ENCODE measurements around the gene EIF1AX.
A peak's percentile ranks its signal among the peaks of the same experiment; 100 is the strongest.
"Not testable (repeated sequence)": the region's sequence is repeated elsewhere in the genome, so short reads cannot be mapped to it uniquely, and the experiment has no call there.

The EIF1AX gene, protein sequence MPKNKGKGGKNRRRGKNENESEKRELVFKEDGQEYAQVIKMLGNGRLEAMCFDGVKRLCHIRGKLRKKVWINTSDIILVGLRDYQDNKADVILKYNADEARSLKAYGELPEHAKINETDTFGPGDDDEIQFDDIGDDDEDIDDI

DNA sequence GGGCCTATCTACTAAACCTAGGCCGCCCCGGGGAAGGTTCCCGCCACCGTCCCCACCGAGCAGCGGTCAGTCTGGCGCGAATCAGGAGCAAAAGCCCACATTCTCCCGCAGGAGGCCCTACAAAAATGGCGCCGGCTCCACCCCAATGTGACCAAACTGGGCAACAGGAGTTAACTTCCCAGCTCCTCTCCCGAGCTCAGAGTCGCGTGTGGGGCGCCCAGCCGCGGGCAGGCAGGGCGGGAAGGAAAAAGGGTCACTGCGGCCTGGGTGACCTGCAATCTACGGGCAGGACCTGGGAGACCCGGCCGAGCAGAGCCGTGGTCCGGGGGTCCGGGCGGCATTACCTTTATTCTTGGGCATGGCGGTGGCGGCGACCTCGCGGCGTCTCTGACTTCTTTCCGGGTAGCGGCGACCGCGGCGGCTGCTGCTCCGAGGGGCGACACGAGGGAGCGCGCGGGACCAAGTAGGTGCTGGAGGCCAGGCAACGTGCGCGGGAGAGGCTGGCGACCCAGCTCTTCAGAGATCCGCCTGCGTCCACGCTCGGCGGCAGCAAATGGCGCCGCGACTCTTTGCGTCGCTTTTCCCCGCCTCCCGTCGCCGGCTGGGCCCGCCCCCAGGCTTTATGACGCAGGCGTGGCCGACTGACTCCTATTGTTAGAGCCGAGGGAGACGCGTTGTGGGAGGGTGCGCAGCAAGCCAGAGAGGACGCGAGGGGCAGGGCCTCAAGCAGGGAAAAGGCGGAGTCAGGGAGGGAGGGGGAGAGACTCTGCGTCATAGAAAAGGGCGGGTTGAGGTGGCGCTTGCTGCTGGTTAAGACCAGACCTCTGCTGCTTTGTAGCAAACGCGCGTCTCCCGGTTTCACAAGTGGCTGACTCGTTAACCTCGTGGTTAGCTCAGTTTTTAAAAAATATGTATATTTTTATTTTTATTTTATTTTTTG is at the start of gene EIF1AX:
TSS of gene EIF1AX (minus strand) at position 558 of the 940 bp plus-strand sequence. CDS start at position 360, 198 bp downstream.
- DNase-seq: peak; percentile 95

DNA sequence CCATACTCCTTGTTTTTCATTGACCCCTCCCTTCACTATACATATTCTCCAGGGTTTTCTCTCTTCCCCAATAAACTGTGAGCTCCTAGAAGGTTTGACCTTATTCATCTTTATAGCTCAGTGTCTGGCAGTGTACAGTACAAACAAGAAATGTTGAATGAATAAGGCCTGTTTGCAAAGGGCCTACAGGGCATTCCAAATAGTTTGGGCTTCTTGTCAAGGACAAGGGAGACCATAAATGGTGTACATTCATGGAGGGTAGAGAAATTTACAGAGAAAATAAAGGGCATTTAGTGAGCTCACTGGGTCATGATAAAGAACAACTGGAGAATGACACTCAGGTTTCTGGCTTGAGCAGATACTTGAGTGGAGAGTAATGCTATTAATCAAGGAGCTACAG is 47.5 kb upstream of the EIF1AX start:
- DNase-seq: no peak

DNA sequence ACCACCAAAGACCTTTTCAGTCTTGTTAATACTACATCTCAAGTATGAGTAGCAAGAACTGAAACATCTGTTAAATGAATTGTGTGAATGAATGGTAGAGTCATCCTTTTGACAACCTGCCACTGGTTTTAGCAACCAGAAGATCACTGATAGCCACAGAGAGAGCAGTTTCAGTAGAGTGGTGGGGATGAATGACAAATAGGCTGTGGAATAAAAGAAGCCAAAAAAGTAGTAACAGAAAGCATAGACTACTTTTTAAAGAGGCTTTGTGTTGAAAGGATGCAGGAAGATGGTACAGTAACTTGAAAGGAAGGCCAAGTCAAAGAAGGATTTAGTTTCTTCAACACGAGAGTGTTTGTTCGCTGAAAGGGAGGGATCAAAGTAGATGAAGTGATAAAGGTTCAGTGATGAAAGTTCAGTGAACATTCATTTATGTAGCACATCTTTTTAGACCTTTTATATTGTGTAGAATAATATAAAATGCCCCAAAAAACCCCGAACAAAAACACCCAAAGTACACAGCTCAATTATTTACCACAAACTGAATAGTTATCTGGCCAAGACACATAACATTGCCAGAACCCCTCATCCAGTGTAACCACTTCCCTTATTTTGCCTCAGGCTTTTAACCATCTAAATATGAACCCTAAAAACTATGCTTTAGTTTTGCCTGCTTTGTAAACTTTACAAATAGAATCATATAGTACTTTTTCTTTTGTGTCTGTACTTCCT is 40.1 kb upstream of the EIF1AX start:
- no peak for DNase-seq

DNA sequence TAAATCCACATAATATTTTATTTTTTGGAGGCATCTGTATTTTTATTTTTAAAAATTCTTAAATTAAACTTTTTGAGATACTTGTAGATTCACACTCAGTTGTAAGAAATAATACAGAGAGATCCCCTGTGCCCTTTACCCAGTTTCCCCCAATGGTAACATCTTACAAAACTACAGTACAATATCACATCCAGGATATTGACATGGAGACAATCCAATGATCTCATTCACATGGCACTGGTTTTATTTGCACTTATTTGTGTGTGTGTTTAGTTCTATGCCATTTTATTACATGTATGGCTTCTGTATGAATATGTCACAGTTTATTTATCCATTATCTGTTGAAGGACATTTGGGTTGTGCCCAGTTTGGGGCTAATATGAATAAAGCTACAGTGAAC is 35.5 kb upstream of the EIF1AX start:
- no peak for DNase-seq

DNA sequence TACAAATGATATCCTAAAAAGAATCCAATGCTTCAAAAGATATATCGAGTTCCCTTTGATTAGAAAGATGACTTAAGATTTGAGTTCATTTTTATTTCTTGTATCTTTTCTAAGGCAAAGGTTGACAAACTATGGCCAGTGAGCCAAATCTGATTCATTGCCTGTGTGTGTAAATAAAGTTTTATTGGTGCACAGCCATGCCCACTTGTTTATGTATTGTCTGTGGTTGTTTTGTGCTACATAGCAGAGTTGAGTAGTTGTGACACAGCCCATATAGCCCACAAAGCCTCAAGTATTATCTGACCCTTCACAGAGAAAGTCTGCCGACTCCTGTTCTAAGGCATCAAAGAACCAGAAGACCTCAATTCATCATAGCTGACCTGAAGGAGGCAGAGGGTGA is 32.2 kb upstream of the EIF1AX start:
- DNase-seq: no peak

DNA sequence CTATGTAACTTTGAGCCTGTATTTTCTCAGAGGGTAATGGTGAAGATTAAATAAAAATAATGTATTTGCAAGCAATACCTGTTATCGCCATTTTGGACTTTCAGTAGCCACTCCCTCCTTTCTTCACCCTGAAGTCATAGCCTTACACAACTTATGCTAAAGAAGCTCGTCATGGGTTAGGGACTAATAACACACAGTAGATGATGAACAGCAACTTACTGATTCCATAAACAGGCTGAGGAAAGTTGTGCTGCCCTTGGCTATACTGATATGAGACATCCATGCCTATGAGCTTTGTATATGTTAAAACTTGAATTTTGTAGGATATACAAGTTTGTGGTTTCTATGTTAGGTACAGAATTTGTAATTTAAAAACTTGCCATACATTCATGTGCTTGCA is 31.7 kb upstream of the EIF1AX start:
- no peak for DNase-seq

DNA sequence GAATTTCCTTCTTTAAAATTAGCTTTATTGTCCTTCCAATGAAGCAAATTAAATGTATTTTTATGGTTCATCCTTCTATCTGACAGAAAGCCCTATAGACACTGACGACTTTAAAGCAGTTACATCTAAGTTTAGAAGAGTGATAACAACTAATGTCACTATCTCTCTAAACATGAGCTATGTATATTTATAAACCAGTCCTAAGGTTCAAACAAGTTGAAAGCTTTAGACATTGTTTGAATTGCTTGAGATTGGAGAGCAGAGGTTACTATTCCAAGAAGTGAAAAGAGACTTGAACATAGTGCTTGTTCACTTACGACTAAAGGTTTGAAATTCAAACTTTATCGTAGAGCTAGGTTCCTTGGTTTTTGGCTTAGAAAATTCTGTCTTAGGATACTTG is 30.2 kb upstream of the EIF1AX start:
- DNase-seq: no peak

DNA sequence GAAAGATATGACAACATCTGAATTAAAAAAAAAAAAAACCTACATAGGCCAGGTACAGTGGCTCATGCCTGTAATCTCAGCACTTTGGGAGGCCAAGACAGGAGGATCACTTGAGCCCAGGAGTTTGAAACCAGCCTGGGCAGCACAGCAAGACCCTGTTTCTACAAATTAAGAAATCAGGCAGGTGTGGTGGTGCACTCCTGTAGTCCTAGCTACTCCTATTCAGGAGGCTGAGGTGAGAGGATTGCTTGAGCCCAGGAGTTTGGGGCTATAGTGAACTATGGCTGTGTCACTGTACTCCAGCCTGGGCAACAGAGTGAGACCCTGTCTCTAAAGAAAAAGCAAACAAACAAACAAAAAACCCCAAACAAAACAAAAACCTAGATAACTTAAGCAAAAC is 20.9 kb upstream of the EIF1AX start:
- not testable (repeated sequence) for DNase-seq

DNA sequence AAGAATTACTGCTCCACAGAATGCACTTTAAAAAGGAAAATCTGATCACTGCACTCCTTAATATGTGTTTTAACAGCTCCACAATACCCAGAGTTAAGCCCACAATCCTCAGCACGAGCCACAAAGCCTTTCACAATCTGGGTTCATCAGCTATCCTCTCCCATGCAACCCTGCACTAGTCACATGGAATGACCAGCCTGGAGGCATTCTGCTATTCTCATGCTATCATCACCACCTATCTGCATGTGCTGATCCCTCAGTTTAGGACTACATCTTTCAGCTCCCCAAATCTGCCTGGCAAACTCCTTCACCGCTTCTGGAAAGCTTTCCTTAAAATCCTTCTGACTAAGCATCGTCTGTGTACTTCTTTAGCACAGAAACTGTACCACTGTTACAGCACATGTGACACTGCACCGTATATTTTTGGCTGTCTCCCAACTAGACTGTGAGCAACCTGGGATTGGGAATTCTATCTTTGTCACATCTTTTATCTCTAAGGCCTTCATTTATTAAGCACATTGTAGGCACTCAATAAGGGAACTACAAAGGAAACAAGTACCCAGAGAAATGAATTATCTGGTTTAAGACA is 18.3 kb upstream of the EIF1AX start:
- no peak for DNase-seq

DNA sequence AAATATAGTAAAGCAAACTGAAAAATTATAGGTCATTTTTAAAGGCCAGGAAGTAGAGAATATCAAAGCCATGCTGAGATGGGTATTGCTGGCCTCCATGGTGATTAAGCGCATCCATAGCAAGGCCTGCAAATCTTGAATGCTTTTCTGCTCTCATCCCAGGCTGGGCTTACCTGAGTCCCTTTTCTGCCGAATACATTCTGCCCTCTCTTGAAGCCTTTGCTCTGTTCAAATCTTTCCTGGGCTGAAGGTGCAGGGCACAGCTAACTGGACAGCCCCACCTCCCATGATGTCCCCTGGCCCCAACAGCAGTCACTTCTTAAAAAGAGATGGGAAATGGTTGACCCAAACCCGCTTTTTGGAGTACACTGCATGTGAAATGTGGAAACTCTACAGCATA is 10.1 kb upstream of the EIF1AX start:
- no peak for DNase-seq

DNA sequence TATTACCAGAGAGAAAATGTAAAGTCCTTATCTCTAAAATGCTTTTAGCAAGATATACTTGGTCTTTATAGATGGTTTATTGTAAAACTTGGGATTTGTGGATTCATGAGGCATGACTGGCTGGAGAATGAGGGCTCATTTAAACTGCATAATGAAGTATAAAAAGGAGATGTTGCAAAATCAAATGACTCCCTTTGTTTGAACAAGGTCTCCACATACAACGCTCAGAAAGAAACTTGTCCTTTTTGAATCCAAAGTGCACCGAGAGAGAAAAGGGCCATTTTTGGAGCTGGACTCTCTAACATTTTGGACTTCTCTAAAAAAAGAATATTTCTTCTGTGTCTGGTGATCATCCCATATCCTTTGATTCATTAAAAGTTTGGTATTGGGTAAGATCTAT is 7.7 kb upstream of the EIF1AX start:
- DNase-seq: no peak

DNA sequence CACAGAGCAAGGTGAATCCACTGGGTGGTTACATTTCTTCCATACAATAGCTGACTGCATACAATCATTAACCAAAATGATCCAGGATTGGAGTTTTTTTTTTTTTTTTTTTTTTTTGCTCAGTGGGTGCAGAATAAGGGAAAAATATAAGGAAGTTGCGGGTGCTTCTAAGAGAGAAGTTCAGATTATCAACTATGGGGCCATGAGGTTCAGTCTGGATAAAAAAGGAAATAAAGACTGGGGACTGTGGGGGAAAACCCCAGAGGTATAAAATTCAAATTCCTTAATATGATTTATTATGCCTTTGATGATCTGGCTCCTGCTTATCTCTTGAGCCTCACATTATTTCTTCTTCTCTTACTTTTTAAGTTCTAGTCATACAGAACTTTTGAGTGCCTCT is 5.9 kb upstream of the EIF1AX start:
- no peak for DNase-seq

DNA sequence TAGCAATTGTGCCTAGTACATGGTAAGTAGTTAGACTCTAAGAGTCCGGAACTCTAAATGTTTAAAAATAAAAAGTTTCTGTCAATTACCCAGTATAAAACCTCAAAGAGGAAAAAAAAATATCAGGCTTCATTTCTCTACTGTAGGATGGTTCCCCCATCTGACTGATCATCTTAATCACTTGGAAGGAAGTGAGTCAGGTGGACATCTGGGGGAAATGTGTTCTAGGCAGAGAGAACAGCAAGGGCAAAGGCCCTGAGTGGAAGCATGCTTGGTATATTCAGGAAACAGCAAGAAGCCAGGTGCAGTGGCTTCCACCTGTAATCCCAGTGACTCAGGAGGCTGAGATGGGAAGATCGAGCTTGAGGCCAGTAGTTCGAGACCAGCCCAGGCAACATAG is 2.9 kb upstream of the EIF1AX start:
- DNase-seq: no peak

DNA sequence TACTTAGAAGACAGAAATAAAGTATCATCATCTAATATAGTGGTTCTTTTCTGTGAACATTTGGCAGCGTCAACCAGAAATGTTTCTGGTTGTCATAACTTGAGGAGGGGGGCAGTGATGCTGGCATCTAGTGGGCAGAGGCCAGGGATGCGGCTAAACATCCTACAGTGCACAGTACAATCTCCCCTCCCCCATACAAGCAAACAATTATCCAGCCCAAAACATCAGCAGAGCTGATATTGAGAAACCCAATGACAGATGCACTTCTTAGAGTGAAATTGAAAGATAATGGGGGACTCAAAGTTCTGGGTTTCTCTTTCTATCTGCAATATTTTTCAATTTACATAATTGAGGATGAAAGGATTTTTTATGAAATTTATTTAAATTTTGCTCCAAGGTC is 1.9 kb upstream of the EIF1AX start:
- DNase-seq: no peak

DNA sequence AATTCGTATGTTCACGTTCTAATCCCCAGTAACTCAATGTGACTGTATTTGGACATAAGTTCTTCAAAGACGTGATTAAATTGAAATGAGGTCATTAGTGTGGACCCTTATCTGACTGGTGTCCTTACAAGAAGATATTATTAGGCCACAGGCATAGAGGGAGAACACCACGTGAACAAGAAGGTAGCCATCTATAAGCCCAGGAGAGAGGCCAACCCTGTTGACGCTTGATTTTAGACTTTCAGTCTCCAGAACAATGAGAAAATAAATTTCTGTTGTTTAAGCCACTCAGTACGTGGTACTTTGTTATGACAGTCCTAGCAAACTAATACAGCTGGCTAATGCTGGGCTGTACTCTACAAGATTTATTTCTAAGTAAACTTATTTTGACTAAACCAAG is 1.5 kb upstream of the EIF1AX start:
- no peak for DNase-seq

DNA sequence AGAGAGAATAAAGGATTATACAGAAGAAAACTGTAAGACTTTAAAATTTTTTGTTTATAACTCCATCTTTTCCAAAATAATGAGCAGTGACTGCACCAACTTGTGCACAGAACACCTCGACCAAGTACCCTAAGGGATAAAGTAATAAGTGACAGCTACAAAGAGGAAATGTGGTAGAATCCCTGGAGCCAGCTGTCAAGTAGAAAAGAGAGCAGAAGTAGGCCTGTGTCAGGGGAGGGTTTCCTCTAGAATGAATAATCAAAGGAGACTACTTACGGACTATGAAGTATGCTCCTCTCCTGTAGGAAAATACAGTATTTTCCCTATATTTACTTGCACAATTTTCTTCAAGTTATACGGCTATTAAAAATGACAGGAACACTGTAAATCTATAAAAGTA is 1.2 kb downstream of the EIF1AX start:
- no peak for DNase-seq

DNA sequence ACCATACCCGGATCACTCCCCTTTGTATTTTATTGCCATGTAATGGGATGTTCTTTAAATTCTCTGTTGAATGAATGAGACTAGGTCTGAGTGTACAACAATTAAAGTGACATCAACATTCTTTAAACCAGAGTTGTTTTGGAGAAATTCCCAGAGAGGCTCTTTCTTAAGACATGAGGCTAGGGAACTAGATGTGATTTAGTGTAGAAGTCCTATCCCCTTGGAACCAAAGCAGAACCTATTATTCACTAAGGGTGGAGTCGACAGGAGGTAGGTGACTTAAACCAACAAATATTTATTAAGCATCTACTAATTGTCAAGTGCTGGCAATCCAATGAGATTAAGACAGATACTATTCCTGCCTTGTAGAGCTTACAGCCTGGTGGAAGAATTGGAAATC is 1.7 kb downstream of the EIF1AX start:
- no peak for DNase-seq

DNA sequence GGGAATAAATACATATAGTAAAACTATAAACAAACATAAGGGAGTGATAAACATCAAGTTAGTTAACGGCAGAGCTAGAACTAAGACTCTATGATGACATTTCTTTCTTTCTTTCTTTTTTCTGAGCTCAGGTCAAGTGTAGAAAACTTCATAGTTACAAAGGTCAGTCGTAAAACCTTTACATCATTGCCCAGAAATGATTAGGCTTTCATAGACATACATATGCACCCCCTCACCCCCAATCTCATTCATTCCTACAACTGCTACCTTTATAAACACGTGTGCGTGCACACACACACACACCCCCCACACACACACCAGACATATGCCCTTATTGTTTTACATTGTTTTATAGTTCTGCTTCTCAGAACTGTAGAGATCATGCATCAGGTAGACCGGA is 5.7 kb downstream of the EIF1AX start:
- no peak for DNase-seq

DNA sequence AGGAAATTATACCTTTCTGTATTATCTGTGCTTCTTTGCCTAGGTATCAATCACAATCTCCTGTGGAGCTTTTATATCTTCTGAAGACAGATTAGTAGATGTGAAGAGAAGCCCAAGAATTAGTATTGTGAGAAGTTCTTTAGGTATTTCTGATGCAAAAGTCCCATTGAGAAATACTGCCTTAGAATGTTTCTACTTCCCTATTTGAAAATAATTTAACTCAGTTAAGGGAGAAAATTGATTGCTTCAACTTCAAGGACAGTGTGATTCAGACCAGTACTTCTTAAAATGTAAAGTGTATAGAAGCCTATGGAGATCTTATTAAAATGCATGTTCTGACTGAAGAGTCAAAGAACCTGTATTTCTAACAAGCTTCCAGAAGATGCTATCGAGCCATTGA is 9.0 kb downstream of the EIF1AX start:
- no peak for DNase-seq

DNA sequence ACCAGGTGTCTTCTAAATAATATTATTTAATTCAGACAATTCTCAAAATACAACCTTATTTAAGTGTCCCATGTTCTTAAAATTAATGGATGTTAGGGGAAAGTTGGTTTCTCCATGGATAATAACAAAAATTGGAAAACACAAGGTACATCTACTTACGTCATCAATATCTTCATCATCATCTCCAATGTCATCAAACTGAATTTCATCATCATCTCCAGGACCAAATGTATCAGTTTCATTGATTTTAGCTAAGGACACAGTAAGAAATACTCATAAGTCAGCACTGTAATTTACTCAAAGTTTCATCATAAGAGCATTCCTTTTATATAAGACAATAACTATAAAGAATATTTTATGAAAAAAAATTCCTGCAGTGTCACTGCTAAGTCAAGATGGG is 11.3 kb downstream of the EIF1AX start:
- DNase-seq: no peak

DNA sequence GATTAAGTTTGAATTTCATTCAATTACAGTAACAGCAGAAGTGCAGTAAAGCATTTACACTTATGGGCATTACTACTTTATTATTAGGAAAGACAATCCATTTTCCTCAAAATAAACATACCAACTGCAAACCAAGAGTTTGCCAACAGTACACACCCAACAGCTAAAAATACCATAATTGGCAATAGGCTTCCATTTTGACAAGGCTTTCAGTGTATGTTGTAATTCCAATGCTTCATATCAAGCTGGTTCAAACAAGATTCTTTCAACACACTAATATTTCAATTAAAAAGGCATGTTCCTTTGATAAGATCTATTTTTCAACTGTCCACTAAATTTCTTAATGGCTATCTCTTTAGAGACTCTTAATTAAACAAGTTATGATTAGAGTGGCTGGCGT is 12.1 kb downstream of the EIF1AX start:
- no peak for DNase-seq

DNA sequence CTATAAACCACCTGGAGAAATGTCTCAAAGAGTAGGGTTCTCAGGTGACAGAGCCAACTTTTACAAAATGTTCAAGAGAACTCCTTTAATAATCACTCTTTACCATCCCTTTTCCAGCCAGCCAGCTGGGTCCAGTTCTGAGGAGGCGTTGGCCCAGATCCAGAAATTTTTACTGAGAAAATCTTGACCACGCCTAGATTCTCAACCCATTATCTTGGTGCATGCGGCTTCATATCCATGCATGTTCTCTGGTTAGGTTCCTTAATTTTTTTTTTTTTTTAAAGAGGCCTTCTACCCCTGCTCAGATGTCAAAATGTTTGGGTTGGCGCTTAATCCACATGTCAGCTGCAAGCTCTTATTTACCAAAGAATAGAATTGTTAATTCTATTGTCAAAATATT is 13.0 kb downstream of the EIF1AX start:
- no peak for DNase-seq

DNA sequence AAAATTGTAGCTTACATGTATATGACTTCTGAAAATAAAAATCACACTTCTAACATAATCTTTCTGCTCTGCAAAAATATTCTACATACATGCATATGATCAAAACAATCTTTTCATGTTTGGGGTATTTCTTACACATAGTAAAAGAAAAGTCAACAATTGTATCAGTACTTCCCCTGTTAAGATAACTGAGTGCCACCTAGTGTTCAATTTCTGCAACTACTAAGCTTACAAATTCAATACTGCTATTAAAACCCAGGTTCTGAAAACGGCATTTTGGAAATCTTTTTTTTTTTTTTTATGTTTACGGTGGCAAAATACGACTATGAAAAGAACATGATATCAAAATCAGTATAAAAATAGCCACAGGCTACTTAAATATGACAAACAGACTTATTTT is 14.2 kb downstream of the EIF1AX start:
- DNase-seq: not testable (repeated sequence)

DNA sequence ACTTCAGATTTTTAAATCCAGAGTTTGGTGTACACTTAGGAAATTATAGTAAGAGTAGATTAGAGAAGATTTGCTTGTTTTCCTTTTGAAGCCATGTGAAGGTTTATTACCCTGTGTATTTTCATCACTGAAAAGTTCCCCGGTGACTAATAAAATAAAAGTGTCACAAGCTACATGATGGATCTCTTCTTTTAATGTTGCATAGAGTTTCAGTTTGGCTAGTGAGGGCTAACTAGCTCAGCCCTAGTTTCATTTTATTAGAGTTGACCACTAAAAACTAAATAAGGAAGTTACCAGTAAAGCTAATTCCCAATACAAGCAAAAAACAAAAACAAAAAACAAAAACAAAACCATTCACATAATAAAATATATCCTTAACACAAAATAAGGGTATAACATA is 14.8 kb downstream of the EIF1AX start:
- DNase-seq: not testable (repeated sequence)
